GM21723 (cell line): ENCODE measurements around the gene AK2.
"Not testable (repeated sequence)": the region's sequence is repeated elsewhere in the genome, so short reads cannot be mapped to it uniquely, and the experiment has no call there.

Source experiments
- ATAC-seq: cut with Tn5 transposase; IDR thresholded peaks from one replicate; pipeline ENCODE4 v1.9.1; 2021; ENCODE audit warnings: mild to moderate bottlenecking, moderate library complexity; ENCODE audit not compliant: unreplicated experiment

AK2 gene

DNA sequence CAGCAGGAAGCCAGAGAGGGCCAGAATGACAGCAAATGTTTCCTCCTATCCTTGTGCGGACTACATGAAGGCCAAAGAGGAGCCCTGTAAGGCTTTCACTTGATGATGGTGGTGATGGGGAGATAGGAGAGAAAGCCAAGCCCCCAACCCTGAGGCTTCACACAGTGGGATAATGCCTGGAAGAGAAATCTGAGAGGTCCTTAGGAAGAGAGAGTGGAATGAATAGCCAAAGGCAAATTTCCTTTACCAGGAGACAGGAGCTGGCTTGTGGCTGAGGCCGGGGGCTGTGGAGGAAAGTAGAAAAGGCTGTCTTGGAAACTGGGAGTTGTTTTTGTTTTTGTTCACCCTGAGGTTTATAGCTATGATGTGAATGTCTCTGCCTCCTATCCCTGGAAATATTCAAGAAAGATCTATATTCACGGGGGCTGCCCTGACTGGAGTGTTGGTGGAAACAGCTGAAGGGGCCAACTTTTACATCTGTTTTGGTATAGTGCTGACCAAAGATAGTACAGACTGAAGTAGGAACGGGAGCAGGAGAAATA is 59.1 kb downstream of the AK2 start:
- no peak for ATAC-seq

DNA sequence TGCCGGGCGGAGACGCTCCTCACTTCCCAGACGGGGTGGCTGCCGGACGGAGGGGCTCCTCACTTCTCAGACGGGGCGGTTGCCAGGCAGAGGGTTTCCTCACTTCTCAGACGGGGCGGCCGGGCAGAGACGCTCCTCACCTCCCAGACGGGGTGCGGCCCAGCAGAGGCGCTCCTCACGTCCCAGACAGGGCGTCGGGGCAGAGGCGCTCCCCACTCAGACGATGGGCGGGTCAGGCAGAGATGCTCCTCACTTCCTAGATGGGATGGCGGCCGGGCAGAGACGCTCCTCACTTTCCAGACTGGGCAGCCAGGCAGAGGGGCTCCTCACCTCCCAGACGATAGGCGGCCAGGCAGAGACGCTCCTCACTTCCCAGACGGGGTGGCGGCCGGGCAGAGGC is 61.6 kb downstream of the AK2 start:
- ATAC-seq: not testable (repeated sequence)

DNA sequence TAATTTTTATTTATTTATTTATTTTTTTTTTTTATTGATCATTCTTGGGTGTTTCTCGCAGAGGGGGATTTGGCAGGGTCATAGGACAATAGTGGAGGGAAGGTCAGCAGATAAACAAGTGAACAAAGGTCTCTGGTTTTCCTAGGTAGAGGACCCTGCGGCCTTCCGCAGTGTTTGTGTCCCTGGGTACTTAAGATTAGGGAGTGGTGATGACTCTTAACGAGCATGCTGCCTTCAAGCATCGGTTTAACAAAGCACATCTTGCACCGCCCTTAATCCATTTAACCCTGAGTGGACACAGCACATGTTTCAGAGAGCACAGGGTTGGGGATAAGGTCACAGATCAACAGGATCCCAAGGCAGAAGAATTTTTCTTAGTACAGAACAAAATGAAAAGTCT is 63.2 kb downstream of the AK2 start:
- ATAC-seq: not testable (repeated sequence)

DNA sequence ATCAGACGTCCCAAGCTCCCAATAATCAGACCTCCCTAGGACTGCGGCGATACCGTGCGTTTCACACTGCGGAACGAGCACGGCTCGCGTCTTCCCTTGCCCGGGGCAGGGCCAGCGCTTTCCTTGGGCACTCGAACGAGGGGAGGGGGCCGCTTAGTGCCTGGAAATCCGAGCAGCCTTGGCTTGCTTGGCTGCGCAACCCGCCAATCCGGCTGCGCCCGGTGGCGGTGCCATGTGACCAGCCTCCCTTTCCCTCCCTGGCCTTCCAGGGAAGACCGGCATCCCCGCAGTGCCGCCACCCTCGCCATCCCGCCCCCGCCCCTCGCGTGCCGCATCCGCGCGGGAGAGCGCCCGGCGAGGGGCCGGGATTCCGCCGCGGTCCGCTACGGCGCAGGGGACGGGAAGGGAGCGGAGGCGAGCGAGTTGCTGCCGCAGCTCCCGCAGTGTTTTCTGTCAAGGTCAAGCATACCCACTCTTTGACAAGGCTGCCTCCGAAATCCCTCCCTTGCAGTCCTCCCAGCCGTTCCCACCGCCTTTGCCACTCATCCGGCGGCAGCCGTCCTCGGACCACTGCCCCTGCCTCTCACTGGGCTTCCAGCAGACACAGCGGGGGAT is 63.8 kb downstream of the AK2 start:
- no peak for ATAC-seq

DNA sequence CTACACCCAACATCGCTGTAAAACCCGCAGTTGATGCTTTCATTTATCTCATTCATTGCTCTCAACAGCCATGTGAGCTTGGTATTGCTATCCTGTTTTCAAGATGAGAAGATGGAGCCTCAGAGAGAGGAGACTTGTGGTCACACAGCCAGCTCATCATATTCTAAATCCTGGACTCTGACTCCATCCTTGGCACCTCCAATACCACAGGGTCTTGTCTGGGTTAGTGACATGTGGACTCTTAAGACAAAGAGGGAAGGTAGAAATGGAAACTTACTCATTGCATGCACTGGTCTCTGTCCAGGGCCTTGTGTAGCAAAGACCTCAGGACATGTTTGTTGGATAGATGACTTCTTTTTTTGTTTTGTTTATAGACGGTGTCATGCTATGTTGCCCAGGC is 65.1 kb downstream of the AK2 start:
- no peak for ATAC-seq

DNA sequence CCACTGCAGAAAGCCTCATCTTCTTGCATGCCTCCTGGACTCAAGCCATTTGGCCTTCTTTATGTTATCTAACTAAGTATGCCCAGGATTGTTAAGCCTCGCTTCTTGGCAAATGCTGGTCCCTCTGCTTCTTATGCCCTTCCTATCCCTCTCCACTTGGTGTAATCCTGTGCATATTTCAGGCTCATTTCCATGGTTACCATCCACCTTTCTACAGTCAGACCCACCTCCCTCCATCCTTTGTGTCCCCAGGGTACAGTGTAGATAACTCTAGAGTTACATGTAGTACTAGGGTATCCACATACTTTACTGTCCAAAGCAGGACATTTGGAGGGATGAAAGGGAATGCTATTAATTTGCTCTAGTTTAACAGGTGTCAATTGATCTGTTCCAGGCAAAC is 65.5 kb downstream of the AK2 start:
- no peak for ATAC-seq

DNA sequence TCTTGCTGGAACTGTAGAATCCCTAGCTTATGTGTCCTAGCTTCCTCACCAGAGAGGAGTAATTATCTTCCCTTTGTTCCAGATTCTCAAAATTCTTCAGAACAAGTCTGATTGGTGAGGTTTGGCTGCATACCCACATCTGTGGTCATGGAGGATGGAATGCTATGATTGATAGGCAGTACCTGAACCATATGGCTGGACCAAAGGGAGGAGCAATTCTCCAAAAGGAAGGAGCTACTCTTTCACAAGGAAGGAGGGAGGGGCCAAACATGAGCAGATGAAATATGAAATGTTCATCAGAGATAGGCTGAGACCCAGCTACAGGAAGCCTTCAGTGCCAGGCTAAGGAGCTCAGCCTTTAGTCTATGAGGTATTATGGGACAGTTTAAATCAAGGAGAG is 67.1 kb downstream of the AK2 start:
- ATAC-seq: no peak

DNA sequence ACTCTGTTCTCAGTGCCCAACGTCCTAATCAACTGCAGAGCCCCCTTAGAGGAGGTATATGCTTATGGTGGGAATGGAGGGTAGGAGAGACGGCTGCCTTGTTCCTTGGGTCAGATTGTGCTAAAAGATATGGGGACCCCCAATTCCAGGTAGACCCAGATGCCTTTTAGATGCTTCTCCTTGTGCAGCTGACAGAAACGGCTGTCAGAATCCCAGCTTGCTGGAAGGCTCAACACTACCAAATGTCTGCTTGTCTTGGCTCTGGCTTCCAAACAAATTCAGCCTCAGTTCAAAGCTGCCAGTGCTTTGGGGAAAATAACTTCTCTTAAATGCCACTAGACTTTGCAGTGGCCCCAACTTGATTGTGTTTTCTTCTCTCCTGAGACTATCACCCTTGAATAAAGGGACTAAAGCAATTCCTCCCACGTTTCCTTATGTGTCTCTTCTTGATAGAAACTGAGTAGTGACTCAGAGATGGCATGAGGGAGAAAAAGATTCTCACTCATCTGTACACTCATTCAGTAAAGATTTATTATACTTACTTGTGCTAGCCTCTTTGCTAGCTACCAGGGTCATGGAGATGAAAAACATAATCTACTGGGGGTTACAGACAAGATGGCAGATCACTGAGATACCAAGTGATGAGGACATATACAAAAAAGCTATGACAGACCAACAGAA is 68.7 kb downstream of the AK2 start:
- ATAC-seq: no peak

DNA sequence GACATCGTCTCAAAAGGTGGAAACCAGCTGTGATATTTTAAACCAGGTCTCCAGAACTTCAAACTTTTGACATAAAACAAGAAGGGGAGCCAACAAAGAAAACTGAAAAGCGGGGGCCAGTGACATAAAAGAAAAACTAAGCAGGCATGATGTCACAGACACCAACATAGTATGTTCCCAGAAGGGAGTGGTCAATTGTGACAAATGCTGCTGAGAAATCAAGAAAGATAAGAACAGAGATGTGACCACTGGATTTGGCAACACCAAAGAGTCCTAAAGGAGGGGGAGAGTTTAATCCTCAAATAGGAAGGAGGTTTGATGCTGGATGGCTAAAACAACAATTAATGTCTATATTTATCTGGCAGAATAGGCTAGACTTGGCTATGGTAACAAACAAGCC is 69.8 kb downstream of the AK2 start:
- ATAC-seq: no peak

DNA sequence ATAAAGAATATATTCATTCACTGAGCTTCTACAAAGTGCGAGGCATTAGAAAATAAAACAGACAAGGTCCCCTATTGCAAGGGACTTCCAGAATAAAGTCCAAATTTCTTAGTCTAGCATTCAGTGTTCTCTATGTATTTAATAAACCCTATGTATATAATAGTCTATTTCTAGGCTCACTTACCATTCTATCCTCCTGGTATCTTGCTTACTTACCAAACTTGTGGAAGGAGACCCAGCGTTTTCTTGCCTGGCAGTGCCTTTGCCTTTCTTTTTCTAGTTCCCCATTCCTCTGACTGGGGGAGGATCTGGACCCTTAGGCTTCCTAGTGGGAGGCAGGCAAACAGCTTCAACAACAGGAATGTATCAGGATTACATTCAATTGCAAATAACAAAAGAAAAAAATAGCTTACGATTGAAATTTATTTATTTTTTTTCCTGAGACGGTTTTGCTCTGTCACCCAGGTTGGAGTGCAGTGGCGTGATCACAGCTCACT is 71.4 kb downstream of the AK2 start:
- ATAC-seq: no peak

DNA sequence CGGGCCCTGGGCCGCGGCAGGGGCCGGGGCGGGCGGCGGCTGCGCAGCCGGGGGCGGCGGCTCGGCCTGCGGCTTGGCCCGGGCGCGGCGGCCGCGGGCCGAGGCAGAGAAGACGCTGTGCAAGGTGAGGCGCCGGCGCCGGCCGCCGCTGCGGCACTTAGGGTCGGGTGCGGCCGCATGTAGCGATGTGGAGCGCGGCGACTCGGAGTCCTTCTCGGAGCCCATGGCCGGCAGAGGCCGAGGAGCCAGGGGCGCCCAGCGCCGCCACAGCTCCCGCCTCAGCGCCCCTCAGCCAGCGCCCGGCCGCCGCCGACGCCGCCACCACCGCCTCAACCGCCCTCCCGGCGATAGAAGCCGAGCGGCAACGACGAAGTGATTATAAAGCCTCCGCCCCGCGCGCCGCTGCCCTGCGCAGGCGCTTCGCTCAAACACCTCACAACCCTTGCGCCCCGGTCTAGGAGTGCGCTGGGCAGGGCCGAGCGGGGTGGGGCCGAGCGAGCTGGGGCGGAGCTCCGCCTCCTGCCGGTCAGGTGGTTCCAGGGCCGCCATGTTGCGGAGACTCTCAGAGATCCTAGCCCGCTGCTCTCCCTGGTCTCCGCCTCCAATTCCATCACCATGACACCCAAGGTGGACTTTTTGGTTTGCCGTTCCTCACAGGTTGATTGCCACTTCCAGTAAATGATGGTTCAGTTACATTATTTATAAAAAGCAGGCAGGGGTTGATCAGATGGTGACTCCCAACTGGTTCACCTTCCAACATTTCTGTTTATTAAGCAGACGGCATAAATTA is 72.0 kb downstream of the AK2 start, which contains the start of gene RNF19B:
RNF19B (minus strand) TSS at position 349 of the 790 bp plus-strand sequence; CDS start at position 225, 124 bp downstream.
- peak; percentile 79 for ATAC-seq

DNA sequence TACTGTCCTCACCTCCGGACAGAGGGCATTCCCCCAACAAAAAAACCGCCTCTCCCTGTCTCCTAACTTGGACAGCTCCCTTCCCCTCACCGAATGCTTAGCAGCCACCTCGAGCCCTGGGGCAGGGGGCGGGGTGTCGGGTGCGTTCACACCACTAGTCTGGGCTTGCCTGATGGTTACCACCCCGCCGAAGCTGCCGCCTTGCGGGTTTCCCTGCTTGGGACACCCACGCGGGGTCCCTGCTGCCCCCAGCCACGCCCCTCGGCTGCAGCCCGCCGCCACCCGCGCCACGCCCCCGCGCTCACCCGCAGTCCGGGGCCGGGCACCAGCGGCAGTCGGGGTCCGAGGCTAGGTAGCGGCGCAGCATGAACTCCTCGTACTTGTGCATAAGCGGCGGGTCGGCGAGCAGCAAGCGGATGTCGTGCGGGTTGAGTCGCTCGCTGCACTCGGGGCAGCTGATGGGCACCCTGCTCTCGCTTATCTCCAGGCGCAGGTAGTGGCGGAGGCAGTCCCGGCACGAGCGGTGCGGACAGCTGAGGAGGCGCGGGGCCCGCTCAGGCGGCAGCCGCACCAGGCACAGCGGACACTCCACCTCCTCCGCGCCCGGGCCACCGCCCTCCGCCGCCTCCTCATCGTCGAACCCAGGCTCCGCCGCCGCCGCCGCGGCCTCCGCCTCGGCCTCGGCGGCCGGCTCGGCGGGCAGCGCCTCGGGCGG is 72.8 kb downstream of the AK2 start:
- ATAC-seq: peak; percentile 25

DNA sequence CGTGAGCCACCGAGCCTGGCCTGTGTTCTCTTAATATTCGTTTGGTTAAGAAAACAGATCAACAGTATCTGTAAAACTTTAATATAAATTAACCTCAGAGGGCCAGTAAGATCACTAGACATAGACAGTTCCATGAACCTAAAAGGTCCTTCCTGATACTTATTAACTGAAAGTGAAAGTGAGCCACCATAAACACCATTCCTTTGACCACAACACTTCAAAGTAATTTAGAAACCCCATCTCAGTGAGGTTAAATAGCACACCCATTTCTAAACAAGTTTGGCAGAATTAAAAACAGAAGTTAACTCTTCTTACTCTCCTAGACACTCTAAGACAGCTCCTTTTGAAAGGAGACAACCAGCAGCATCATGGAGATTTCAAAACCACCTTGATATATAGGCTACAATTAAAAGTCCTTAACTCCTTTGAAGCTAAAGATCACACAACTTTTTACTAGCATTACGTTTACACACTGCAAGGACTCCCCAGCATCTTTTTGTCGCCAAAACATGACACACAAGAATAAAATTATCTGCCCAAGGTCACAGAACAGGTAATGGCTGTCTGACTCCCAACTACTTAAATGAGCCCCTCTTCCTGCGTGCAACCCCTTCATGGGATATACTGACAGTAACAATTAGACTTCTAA is 74.3 kb downstream of the AK2 start:
- ATAC-seq: peak; percentile 35

DNA sequence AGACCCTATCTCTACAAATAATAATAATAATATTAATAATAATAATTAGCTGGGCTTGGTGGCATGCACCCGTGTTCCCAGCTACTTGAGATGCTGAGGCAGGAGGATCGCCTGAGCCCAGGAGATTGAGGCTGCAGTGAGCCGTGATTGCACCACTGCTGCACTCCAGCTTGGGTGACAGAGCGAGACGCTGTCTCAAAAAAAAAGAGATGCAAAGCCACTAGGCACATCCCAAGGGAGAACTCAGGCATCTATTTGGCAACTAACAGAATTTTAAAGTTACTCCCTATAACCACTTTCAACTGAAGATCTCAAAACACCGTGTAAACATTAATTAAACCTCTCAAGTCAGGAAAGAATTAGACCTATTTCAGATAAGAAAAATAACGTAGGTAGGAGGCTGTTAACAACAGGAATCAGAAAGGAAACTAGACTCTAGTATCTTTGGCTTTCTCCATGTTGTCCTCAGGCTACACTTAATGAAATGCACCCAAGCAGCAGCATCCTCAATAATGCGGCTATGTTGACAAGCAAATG is 75.8 kb downstream of the AK2 start:
- ATAC-seq: no peak

DNA sequence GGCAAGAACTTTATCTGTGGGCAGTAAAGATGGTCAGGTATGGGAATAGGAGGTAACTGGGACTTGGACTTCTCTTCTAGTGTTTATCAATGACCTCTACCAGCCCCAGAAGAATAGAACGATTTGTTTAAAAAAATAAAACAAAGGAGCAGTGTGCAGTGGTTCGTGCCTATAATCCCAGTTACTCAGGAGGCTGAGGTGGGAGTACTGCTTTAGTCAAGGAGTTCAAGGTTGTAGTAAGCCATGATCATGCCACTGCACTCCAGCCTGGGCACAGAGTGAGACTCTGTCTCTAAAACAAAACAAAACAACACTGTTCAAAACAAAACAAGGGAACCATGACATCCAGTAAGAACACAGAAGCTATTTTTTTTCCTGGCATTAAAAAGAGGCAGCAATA is 76.3 kb downstream of the AK2 start:
- ATAC-seq: no peak

DNA sequence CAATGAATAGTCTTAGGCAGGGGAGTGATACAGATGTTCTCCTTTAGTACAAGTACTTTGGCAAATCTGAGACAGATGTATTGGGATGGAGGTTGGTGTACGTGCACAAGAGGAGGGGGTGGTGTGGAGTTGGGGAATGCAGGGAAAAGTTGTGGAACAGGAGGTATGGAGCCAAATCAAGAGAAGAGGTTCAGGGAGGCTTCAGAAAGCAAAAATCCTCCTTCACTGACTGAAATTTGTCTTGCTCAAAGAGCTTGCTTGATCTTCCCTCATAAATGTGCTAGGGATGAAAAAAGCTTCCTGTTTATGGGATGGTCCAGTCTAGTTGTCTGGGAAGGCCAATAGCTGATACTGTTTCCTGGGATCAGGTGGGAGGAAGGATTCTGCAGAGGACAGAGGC is 77.9 kb downstream of the AK2 start:
- no peak for ATAC-seq
